GM18870 (cell line): ENCODE data around the gene EFNB2.

Source experiments
- ATAC-seq: cut with Tn5 transposase; IDR thresholded peaks from one replicate; pipeline ENCODE4 v1.9.1; 2021; ENCODE audit warnings: moderate library complexity; ENCODE audit not compliant: unreplicated experiment

EFNB2 gene

DNA sequence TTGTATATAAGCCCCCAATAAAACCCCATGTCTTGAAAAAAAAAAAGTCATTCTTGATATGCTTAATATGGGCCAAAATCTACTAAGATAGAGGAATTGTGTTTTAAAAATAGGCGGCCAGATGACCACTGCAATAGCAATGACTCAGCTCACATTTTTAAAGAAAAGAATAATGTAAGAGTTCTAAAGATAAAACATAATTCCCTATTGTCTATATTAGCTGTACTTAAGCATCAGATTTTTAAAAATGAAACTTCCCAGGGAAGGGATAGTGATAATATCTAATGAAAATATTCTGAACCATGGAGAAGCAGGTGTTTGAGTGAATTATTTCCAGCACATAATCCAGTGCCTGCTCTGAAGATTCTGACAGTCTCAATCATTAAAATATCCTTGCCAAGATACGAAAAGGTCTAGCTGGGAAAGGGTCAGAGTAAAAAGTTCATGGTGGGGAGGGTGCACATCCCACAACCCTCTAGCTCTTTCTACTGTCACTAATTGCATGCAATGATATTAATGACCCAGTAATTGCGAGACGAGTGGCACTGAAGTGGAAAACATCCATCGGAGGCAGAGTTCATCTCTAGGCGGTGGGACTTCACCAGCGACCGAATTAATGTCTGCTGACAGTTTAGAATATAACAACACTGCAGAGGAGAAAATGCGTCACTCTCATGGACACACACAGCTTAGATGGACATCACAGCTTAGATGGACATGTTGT is 31.6 kb downstream of the EFNB2 start:
- no peak for ATAC-seq

GRCh38 chr13:106503272-106503671 is 32.2 kb downstream of the EFNB2 start:
- no peak for ATAC-seq

- no peak for ATAC-seq
Measured at GRCh38 chr13:106500445-106500844, 35.0 kb downstream of the EFNB2 start.

GRCh38 chr13:106499896-106500295 is 35.6 kb downstream of the EFNB2 start:
- ATAC-seq = peak; percentile 67

DNA sequence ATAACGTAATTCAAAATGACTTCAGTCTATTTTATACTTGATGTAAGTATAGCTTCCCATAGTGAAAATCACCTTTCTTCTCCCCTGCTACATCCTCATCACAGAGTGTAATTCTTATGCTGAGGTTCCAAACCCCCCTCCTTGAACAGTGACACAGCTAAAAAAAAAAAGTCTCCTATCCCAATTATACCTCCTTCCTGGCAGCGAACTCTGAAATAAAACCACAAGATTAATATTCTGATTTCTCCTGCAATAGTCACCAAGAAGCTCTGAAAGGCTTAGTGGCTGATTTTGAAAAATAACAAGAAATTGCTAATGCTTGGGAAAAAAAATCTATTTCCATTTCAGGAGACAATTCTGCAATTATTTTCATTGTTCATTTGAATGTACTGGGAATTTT is 36.3 kb downstream of the EFNB2 start:
- ATAC-seq = no peak

GRCh38 chr13:106498571-106498970 is 36.9 kb downstream of the EFNB2 start:
- ATAC-seq = no peak

- ATAC-seq = no peak
Measured at GRCh38 chr13:106498158-106498557, 37.3 kb downstream of the EFNB2 start.

DNA sequence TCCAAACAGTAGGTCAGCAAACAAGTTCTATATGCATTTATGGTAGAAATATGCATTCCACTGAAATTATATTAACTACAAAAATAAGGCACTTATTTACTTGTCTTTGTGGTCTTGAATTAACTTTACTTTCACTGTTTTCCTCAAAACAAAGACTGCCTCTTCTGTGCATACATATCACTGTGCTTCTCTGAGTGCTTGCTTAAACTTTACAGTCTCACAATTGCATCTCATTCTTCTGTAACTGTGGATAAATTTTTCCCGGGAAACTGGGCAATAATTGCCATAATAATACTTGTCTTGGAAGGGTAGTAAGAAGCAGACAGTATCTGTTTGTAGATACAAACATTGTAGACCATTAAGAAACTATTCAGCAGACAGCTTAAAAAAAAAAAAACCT is 38.4 kb downstream of the EFNB2 start:
- ATAC-seq = no peak

DNA sequence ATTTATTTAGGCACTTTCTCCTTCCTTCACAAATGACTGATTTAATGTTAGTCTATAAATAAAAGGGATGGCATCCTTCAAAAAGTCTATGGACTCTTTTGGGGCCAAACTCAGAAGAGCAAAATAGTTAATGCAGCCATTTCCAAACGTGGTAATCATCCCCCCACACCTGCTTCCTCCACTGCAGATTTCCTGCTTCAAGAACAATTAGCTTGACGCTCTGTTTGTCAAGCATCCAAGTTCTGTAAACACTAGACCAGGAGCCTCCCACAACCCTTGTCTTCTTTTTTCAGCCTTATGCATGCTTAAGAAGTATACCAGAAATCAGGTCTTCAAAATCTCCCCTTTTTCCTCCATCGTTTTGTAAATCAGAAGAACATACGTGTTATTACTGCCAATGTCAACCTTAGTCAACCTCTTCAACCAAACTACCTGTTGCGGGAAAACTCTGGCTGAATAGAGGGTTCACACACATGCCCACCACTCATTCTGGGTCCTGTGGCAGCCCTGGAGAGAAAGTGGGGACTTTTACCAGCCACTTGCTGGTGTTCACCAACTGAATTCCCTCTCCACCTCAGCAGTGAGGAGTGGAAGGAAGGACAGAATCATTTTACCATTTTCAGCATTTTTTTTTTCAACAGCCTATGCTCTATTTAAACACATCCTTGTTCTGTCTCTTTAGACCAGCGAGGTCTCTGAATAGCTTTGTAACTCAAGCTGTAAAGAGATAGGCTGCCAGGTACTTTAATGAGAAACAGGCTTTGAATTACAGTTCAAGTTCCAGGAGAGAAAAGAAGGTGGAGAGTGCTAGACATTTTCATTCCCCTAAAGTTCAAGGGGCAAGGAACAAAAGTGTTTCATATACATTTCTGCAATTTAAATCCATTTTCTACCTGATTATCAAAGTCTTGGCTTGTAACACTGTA is 39.1 kb downstream of the EFNB2 start:
- no peak for ATAC-seq

DNA sequence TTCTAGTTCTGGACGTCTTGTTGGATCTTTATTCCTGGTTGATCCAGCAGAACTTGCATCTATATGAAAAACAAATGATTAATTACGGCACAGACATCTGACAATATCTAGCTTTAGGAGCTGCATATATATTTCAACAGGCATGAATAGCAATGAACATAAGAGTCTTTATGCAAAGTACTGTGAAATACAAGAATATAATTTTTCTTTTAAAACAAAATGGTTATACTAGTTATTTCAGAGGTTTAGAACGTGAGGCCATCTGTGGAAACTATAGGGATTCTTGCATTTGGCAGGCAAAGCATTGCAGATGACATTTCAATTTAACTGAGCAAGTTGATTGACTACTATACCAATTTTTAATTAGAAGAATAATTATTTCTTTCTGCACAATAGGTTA is 40.5 kb downstream of the EFNB2 start:
- no peak for ATAC-seq

DNA sequence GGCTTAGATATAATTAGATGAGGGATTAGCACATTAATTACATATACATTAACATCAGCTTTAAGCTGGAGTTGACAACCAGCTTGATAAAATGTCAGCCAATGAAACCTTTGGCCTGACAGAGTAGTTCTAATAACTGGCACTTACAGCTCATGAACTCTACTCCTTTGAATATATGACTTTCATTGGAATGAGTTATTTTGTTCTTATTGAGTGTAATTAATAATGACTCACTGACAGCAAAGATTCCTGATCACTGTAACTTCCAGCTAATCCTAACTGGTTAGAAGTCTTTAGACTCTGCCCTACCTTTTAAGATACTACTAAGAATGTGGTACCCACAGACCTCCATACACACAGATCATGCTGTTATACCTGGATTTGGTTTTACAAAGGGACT is 41.0 kb downstream of the EFNB2 start:
- ATAC-seq = no peak

DNA sequence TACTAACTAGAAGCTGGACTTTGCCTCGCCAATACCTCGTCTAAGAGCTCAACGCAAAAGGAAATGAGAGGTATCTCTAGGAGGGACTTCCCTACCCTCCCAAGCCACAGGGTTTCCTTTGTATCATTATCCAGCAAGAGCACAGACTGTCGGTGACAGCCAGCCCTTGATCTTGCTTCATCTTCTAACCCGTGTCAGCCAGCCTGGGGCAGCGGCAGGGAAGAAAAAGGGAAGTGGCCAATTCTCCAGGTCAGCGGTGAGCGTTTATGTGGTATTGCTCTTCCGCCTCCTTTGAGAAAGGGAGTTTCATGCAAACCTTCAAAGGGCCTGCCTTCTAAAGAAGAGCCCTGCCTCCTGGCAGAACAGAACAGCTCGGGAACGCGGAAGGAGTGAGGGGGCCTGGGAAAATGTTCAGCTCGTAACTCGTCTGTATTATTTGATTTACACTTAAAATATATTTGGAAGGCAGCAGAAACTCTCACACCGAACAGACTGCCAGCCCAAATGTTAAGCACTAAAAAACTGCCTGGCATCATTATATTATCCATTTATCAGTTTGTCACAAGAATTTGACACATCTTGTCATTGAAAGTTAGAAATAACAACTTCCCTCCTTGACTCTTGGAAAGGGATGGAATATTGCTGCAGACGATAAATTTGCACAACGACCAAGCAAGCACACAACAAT is 41.8 kb downstream of the EFNB2 start:
- ATAC-seq = peak; percentile 92

DNA sequence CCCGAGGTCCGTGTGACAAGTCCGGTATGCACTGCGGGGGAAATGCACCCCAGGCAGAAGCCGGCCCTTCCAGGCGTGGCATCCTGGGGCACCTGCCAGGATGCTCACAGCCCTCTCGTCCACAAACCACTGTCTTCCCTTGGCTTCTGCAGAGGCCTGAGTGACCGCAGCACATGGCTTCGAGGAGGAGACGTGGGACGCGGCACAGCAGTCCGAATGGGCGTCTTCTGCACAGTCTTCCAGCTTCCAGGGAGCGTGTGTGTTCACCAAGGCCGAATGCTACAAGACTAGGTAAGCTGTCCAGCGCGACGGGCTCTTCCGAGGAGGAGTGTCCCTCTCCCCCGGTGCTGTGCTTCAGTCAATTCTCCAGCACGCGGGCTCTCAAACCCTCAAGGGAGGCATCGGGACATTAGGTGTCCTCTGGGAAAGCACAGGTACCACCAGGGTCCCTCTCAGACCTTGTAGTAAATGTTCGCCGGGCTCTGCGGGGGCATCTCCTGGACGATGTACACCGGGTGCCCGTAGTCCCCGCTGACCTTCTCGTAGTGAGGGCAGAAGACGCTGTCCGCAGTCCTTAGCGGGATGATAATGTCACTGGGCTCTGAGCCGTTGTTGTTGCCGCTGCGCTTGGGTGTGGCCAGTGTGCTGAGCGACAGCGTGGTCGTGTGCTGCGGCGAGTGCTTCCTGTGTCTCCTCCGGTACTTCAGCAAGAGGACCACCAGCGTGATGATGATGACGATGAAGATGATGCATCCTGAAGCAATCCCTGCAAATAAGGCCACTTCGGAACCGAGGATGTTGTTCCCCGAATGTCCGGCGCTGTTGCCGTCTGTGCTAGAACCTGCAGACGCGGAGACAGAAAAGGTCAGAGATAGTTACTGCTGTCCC is 42.6 kb downstream of the EFNB2 start:
- ATAC-seq = no peak

DNA sequence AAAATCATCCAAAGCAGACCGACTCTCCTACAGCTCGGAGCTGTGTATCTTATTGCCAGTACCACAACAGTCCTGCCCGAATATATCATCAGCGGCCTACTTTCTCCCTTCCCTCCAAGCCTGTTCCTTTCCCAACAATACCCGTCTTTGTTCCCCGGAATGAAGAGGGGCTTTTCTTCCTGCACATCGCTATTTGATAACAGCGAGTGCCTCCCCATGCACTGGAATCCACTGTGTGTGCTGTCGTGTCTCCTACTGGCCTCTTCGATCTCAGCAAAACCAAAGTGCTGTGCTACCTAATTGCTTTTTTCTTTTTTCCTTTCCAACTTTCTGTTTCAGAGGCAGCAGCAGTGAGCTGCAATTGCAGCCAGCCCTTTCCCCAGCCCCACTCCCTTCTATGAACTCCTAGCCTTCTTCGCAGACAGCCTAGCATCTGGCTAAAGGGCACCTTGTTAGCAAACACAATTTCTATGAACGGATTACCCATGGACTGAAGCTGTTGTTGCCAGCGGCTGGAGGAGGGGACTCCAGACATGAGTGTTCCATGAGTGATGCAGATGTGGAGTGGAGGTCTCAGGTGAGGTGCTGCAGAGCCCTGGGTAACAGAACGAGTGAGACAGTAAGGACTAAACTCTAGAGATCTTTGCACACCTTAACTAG is 43.4 kb downstream of the EFNB2 start:
- ATAC-seq = no peak

DNA sequence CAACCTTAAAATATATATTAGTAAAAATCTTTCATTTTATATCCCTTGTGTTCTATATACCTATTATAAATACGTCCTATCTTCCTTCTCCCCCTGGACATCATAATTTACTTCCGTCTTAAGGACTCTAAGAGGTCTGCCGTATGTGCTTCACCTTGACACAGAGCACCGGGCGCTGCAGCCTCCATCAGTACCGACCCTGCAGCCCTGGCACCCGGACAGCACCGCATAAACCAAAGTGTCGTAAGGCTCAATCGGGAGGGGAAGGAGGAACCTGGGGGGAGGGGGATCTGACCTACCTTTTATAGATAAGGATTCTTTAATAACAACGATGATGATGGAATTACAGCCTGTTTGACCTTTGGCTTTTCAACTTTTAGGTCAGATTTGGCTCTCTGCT is 44.0 kb downstream of the EFNB2 start:
- no peak for ATAC-seq

DNA sequence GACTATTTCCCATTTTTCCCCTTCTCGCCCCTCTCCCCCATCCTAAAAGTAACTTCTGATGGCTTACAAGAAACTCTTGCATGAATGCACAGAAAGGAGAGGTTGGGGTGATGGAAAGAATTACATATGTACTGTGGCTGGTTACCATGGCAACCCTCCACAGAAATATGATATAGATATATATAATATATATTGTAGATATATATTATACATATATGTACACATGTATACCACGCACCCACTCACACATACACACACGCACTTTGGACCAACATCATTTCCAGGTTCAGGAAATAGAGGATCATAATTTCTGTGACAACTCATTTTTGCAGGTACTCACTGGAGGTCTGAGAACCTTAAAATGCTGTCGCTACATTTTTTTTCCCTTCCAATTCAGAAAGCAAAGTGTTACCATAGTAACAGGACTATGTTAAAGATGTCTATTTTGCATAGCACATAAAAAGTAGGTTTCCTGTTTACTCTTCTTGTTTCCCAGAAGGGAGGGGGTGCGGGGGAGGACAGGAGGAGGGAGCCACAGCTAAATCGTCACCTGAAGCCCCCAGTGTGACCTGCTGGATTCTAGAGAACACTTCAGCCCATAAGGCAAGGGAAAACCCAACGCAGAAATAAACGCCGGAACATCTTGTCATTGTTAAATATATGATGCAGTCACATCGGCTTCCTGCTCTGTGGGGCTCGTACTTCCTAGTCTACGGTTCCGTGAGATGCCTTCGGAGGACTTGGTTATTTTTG is 44.7 kb downstream of the EFNB2 start:
- no peak for ATAC-seq

DNA sequence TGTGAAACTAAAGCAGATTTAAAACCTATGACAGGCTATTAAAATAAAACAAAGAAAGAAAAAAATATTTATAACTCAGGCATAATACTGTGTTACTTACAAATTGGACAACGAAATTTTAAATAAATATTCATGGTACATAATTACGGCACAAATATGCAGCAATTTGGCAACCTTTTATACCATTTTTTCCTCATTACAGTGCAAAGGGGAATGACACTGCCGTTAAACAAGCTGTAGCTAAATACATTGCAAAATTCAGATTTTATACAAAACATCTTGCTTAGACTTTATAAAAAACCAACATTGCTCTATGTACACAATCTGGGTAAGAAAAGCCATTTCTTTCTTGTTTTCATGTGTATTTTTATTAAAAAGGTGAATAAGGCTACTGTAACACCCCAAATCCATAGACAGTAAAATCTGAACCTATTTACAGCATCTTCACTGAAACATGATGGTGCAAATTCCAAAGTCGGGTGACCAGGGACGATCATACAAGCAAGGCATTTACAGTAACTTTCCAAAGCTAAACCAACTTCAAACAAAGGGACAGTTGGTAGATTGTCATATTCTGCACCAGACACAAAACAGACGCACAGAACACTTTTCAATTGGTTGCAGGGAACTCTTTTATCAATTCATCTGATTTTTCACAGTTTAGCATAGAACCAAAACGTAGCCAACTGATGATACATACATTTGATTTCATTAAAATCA is 45.5 kb downstream of the EFNB2 start:
- no peak for ATAC-seq

DNA sequence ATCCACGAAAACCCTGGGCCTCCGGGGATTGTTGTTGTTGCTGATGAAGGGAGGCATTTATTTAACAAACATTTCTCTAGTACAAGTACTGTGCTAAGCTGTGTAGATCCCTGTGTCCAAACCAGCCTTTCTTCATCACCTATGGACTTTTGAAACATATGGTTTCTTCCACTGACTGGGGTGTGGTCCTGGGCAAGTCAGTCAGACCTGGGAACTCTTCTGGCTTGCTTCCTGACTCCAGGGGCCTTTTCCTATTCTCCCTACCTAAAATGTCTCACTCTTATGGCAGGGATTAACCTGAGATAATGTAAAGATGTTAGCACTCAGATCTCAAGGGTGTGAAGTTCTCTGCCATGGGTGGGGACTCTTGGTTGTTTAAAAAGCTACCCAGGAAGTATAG is 46.8 kb downstream of the EFNB2 start:
- ATAC-seq = no peak

DNA sequence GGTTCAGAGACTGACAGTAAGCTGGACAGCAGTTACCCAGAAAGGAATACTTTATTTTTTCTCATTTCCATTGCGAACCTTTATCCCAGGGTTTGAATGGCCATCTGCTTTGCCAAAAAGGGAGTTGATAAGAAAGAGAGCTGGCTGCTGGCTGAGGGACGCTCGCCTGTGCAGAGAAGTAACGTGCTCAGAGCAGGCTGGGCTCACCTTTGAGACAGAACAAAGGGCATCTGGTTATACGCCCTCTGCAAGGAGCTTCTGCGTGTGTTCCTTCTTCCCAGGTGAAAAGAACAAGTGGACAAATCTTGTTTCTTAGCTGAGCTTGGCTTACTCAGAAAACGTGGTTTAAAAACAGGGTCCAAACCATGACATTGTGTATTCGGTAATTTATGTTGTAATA is 47.4 kb downstream of the EFNB2 start:
- no peak for ATAC-seq
